ENCODE results near the gene CNOT11.
"Not testable (repeated sequence)": the region's sequence is repeated elsewhere in the genome, so short reads cannot be mapped to it uniquely, and the experiment has no call there.

CNOT11 gene

GRCh38 chr2:101252408-101253012 lies at the start of gene CNOT11:
Gene CNOT11 (plus strand): TSS chr2:101252886. CDS start chr2:101252965, 79 bp downstream.
- DNase-seq: peak; percentile 99

DNA sequence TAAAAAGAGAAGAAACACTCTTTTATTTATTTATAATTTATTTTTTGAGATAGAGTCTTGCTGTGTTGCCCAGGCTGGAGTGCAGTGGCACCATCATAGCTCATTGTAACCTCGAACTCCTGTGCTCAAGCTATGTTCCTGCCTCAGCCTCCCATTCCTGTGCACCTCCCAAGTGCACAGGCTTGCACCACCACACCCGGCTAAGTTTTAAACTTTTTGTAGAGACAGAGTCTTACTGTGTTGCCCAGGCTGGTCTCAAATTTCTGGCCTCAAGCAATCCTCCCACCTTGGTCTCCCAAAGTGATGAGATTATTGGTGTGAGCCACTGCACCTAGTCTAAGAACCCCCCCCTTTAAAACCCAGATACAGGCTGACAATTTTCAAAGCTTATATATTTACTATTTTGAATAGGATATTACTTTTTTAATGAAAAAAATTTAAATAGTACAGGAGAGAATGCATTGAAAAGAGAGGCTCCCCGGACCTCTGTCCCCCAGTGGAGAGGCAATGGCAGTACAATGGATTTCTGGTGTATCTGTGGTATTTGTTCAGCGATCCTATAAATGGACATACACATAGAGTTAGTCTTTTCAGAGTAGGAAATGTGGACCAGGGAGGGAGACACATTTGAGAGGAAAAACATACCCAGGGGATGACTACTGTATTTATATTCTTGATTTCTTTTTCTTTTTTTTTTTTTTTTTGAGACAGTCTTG lies 48.1 kb upstream of the CNOT11 start:
- DNase-seq: no peak

DNA sequence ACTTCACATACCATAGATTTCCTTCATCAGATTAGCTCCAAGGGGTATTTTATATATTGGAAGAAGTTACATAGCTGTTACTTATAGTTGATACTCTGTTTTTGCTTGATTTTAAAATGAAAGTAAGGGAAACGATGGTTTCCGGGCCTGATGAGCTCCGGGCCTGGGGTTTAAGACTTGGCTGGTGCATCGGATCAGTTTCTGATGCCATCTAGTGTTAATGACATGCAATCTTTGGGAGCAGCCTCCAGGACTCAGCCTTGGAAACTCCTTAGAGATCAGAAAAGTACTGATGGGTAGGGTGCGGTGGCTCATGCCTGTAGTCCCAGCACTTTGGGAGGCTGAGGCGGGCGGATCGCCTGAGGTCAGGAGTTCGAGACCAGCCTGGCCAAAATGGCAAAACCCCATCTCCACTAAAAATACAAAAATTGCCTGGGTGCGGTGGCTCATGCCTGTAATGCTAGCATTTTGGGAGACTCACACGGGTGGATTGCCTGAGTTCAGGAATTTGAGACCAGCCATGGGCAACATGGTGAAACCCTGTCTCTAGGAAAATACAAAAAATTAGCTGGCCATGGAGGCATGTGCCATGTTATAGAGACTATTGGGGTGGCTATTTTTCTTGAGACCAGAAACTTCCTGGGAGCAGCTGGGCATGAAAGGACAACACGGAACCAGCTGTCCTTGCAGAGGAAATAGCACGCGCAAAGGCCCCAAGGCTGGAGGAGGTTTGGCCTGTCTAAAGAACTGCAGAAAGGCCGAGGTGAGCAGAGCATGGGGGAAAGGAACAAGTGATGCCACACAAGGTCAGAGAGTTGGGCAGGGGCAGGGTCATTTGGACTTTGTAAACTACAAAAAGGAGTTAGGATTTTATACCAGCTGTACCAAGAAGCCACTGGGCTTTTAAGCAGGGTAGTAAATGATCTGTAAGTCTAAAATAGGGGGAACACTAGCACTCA lies 46.9 kb upstream of the CNOT11 start:
- peak; percentile 53 for DNase-seq

- DNase-seq: no peak
Measured at GRCh38 chr2:101208830-101209229, 43.9 kb upstream of the CNOT11 start.

DNA sequence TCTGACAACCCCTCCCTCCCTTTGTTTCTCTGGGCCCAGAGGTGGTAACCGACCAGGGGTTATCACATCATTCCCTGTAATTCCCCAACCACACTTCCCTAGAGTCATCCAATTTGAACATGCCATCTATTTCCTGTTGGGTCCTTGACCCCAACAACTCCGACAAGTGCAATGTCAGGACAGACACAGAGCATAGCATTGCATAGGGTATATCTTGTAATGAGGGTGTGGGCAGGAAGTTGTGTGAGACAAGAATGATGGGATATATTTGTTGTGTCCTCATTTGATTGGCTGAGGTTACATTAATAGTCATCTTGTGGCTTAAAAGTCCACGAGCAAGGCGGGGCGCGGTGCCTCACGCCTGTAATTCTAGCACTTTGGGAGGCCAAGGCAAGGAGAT lies 33.4 kb upstream of the CNOT11 start:
- peak; percentile 19 for DNase-seq

DNA sequence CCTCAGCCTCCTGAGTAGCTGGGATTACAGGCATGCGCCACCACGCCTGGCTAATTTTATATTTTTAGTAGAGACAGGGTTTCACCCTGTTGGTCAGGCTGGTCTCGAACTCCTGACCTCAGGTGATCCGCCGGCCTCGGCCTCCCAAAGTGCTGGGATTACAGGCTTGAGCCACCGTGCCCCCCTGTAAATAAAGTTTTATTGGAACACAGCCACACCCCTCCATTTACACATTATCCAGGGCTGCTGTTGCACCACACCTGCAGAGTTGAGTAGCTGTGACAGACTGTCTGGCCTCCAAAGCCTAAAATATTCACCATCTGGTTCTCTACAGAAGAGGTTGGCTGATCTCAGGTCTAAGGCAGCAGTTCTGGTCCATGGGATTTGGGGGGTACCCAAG lies 32.6 kb upstream of the CNOT11 start:
- DNase-seq: not testable (repeated sequence)

DNA sequence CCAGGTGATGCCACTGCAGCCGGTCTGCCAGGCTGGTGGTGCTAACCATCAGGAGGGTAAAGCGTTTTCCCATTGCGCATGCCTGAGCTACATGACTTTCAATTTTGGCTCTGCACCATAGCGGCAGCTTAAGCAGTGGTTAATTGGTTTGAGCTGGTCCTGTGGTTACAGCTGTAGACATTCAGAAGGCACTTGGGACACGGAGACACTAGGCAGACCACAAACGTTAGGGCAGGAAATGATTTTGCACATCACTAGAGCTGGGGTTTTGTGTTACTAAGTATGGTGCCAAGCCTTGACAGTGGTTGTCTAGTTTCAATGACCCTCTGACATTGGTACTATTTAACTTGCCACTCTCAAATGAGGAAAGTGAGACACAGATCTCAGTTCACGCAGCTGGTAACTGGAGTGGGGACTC lies 28.9 kb upstream of the CNOT11 start:
- peak; percentile 71 for DNase-seq

DNA sequence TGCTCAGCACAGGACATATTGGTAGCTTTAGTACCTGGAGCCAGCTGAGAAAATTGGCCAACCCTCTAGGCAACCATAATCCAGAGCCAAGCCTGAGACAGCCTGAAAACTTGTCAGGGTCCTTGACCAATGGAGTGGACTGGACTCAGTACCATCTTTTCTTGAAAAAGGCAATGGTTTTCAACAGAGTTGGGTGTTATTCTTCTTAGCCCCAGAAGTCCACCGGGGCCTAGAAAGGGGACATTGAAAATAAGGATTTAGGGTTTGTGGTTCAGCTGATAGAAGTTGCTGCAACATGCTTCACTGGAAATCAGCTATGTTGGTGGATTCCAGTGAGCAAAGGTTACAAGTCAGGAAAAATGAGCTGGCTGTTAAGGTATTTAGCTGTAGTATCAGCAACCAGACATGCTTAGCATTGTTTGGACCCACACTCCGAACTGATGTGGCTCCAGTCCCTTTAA lies 22.1 kb upstream of the CNOT11 start:
- DNase-seq: no peak

- no peak for DNase-seq
Measured at GRCh38 chr2:101231240-101231639, 21.4 kb upstream of the CNOT11 start.

DNA sequence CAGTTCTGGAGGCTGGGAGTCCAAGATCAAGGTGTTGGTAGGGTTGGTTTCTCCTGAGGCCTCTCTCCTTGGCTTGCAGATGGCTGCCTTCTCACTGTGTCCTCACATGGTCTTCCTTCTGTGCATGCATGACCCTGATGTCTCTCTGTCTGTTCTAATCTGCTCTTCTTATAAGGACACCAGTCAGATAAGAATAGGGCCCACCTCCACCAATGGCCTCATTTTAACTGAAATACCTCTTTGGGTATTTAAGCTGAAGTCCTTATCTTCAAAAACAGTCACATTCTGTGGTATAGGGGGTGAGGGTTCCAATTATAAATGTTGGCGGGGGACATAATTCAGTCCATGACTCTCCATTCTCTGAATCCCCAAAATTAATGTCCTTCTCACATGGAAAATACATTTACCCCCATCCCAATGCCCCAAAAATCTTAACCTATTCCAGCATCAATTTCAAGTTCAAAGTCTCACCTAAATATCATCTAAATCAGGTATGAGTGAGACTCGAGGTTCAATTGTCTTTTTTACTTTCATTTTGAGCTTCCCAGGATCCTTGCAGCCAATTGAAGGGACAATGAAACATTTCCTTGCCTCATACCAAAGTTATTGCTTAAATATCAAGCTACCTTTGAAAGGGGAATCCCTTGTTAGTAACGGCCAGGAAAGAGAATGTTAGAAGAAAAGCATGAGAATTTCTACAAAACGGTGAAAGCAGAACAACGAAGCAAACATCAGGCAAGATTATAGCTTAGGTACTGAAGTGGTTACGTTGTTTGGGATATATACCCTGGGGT lies 20.6 kb upstream of the CNOT11 start:
- no peak for DNase-seq

DNA sequence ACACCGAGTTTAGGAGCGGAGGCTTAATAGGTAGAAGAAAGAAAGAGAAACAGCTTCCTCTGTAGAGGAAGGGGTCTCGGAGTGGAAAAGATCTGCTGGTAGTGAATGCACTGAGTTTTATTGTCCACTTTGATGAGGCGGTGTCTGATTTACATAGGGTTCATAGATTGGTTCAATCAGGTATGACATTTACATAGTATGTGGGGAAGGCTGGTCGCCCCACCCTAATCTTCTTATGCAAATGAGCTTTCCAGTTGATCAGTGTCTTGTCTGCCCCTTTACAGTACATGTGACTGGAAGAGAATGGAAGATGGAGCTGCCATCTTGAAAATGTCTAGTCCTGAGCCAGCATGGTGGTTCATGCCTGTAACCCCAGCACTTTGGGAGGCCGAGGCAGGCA lies 19.9 kb upstream of the CNOT11 start:
- DNase-seq: no peak

DNA sequence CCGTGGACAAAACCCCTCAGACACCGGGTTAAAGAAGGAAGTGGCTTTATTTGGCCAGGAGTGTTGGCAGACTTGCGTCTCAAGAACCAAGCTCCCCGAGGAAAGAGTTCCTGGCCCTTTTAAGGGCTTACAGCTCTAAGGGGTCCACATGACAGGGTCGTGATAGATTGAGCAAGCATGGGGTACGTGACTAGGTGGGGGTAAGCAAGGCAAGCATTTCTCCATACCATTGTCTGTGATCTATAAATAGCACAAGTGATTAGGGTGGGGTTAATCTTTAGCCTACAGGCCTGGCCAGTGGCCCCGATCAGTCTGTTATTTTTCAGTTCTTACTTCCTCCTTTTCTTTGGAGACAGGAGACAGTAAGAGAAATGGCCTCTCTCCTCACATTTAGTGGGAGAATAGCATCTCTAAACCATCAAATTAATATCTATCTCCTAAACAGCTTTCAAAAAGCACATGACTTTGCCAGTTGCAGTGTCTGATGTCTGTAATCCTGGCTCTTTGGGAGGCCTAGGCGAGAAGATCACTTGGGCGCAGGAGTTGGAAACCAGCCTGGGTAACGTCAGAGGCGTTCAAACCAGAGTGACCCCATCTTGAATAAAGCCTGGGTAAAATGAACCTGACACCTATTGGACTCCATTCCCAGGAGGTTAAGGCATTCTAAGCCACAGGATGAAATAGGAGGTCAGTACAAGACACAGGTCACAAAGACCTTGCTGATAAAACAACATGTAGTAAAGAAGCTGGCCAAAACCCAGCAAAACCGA lies 18.3 kb upstream of the CNOT11 start:
- no peak for DNase-seq

- DNase-seq: not testable (repeated sequence)
Measured at GRCh38 chr2:101235956-101236355, 16.7 kb upstream of the CNOT11 start.

GRCh38 chr2:101237944-101238343 lies 14.7 kb upstream of the CNOT11 start:
- DNase-seq: not testable (repeated sequence)

GRCh38 chr2:101238930-101239759 lies 13.5 kb upstream of the CNOT11 start:
- DNase-seq: no peak

DNA sequence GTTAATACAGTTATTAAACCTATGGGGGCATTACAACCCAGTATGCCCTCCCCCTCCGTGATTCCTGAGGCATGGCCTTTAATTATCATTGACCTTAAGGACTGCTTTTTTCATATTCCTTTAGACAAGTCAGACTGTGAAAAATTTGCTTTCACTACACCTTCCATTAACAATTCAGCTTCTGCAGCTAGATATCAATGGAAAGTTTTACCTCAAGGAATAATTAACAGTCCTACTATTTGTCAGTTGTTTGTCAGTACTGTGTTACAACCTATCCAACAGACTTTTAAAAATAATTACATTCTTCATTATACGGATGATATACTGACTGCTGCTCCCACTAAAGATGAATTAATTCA lies 12.9 kb upstream of the CNOT11 start:
- not testable (repeated sequence) for DNase-seq

- not testable (repeated sequence) for DNase-seq
Measured at GRCh38 chr2:101240694-101241093, 12.0 kb upstream of the CNOT11 start.

DNA sequence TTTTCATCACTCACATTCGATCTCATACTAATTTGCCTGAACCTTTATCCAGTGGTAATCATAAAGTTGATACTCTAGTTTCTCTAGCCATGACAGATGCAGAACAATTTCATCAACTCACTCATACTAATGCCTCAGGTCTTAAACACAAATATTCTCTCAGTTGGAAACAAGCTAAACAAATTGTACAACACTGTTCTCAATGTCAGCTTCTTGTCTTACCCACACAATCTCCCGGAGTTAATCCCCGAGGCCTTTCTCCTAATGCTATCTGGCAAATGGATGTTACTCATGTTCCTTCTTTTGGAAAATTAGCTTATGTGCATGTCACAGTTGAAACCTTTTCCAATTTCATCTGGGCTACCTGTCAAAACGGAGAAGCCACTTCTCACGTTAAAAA lies 11.5 kb upstream of the CNOT11 start:
- no peak for DNase-seq

- DNase-seq: not testable (repeated sequence)
Measured at GRCh38 chr2:101244373-101244772, 8.3 kb upstream of the CNOT11 start.

GRCh38 chr2:101244899-101245298 lies 7.8 kb upstream of the CNOT11 start:
- not testable (repeated sequence) for DNase-seq

GRCh38 chr2:101245468-101245867 lies 7.2 kb upstream of the CNOT11 start:
- not testable (repeated sequence) for DNase-seq
